ENCODE measurements around the gene SNAP29.

- no peak for TF ChIP-seq CTCF (IDR thresholded peaks at IDR 0.05)
- no peak for TF ChIP-seq POLR2A (IDR thresholded peaks at IDR 0.05)
These were observed 33.2 kb upstream of the SNAP29 start for GRCh38 chr22:20825624-20826023.
